Neutrophil (primary cell): Measurements from ENCODE around the gene AP3M1.

Source experiments
- H3K27ac ChIP-seq: fragments of 200-600 bp; sonication (generic); 2 replicates; pipeline ENCODE4 v1.5.1; 2016; ENCODE audit warnings: mild to moderate bottlenecking, moderate library complexity
- H3K27me3 ChIP-seq: fragments of 200-600 bp; sonication (generic); 2 replicates; pipeline ENCODE4 v1.6.0; 2016; ENCODE audit warnings: mild to moderate bottlenecking
- H3K36me3 ChIP-seq: fragments of 200-600 bp; sonication (generic); 2 replicates; pipeline ENCODE4 v1.5.1; 2017
- H3K4me1 ChIP-seq, 2 experiments: fragments of 200-600 bp in 1 of 2; sonication (generic) in 1 of 2; 1 replicate in 1 of 2; 2 replicates in 1 of 2; pipeline versions ENCODE4 v1.5.1 to v1.6.1; 2013 to 2016; ENCODE audit warnings: low read depth in 1 of 2, low read length in 1 of 2, mild to moderate bottlenecking in 1 of 2, moderate library complexity in 1 of 2; ENCODE audit not compliant: control insufficient read depth in 1 of 2, insufficient read depth in 1 of 2
- H3K4me3 ChIP-seq, 2 experiments: fragments of 200-600 bp in 1 of 2; sonication (generic) in 1 of 2; 1 replicate in 1 of 2; 2 replicates in 1 of 2; pipeline ENCODE4 v1.5.1; 2013 to 2016; ENCODE audit warnings: low read depth in 1 of 2, low read length in 1 of 2, mild to moderate bottlenecking in 1 of 2, moderate library complexity in 1 of 2
- H3K9me3 ChIP-seq: fragments of 200-600 bp; sonication (generic); 2 replicates; pipeline ENCODE4 v1.5.1; 2016
- CTCF ChIP-seq: fragments of 200-600 bp; sonication (generic); IDR thresholded peaks from 2 replicates; pipeline ENCODE4 v1.5.1; 2016; ENCODE audit warnings: antibody characterized with exemption

AP3M1 gene

GRCh38 chr10:74093530-74094164 lies 57.0 kb downstream of the AP3M1 start:
- no peaks in the 10 kb centered on the region for H3K4me1 ChIP-seq
- H3K27me3 ChIP-seq: no peaks in the 10 kb centered on the region
- no peak overlapping the region for H3K4me3 ChIP-seq
- TF ChIP-seq CTCF: no peak
- peaks cover 99% of the 10 kb centered on the region for H3K36me3 ChIP-seq
- peaks cover 8% of the 10 kb centered on the region for H3K9me3 ChIP-seq
- H3K27ac ChIP-seq: no peak overlapping the region

GRCh38 chr10:74092372-74092771 lies 58.3 kb downstream of the AP3M1 start:
- Histone ChIP-seq H3K27me3 (no peaks in the 10 kb centered on the region), H3K36me3 (peaks cover 93% of the 10 kb centered on the region), H3K4me3 (no peak overlapping the region), H3K27ac (no peak overlapping the region), H3K9me3 (peaks cover 2% of the 10 kb centered on the region), H3K4me1 (no peaks in the 10 kb centered on the region)
- no peak for TF ChIP-seq CTCF

- no peak overlapping the region for H3K4me3 ChIP-seq
- H3K27me3 ChIP-seq: no peaks in the 10 kb centered on the region
- H3K36me3 ChIP-seq: peaks cover 88% of the 10 kb centered on the region
- no peak for TF ChIP-seq CTCF
- no peak overlapping the region for H3K27ac ChIP-seq
- no peaks in the 10 kb centered on the region for H3K9me3 ChIP-seq
- no peaks in the 10 kb centered on the region for H3K4me1 ChIP-seq
Measured at GRCh38 chr10:74088722-74089121, 61.9 kb downstream of the AP3M1 start.

- Histone ChIP-seq H3K4me3 (no peak overlapping the region), H3K27me3 (no peaks in the 10 kb centered on the region), H3K27ac (no peak overlapping the region), H3K4me1 (peaks cover 11 to 12% of the 10 kb centered on the region in 2 experiments), H3K9me3 (no peaks in the 10 kb centered on the region), H3K36me3 (peaks cover 81% of the 10 kb centered on the region)
- no peak for TF ChIP-seq CTCF
Measured at GRCh38 chr10:74086317-74086716, 64.3 kb downstream of the AP3M1 start.

- peaks cover 67% of the 10 kb centered on the region for H3K36me3 ChIP-seq
- no peak overlapping the region for H3K27ac ChIP-seq
- H3K27me3 ChIP-seq: no peaks in the 10 kb centered on the region
- TF ChIP-seq CTCF: no peak
- H3K4me3 ChIP-seq: no peak overlapping the region
- H3K9me3 ChIP-seq: no peaks in the 10 kb centered on the region
- peaks cover 15 to 16% of the 10 kb centered on the region in 2 experiments for H3K4me1 ChIP-seq
Measured at GRCh38 chr10:74084955-74085354, 65.7 kb downstream of the AP3M1 start.
